ENCODE data around the gene SAP30BP. TPM values are rescaled to one million over a fixed set of nuclear protein-coding genes. Genes with fewer than 3 reads are reported as not detected.
A peak's percentile ranks its signal among the peaks of the same experiment; 100 is the strongest.

The SAP30BP gene
- total RNA-seq, 1 experiment from 2014 or later, result 149 TPM

DNA sequence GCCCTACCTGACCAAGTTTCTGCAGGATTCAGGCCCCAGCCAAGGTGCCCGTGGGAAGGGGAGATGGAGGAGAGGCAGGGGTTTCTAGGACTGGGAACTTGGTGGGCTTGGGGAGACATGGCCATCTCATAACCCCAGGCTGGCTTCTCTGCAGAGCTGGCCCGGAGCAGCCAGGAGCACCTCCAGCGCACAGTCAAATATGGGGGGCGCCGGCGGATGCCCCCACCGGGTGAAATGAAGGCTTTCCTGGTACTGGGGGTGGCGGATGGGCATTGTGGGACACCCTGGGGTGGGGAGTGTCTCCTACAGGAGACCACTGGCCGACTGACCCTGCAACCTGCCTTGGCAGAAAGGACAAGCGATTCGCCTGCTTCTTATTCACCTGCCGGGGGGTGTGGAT is 43.1 kb upstream of the SAP30BP start:
- RAD21 ChIA-PET (ENCODE audit: low non-redundant PET in 1 of 2, low total read pairs in 2 of 2, uncharacterized antibody in 2 of 2, unreplicated experiment in 2 of 2), result no interaction called here
- ATAC-seq (no peak), DNase-seq (ENCODE audit: low read depth, low spot score) (no peak)
- peaks cover 0 to 5% of the 10 kb centered on the region in 2 experiments; a peak in 1 of 4 replicates for H3K4me1 ChIP-seq (ENCODE audit: control insufficient read depth in 1 of 2, insufficient read depth in 2 of 2, low read length in 2 of 2)
- CTCF ChIA-PET, result interaction anchor here (1.0 to 6.9 kb wide), 4 partner anchors 9 to 126 kb away, joined by 3 to 63 read pairs (median 8); partner anchors contain the start of gene SMIM5
- no peak overlapping the region for H3K9ac ChIP-seq (ENCODE audit: low read length)
- BruUV-seq (replicated peaks), result TSS peak; percentile 3
- H3K27me3 ChIP-seq (ENCODE audit: insufficient read depth, low read length), result no peaks in the 10 kb centered on the region
- H3K36me3 ChIP-seq (ENCODE audit: control insufficient read depth in 1 of 2, insufficient read depth in 2 of 2, low read length in 2 of 2), result no peaks in the 10 kb centered on the region
- intact Hi-C loops (cut with micrococcal nuclease), result no loop called here
- no peaks in the 10 kb centered on the region for H3K9me2 ChIP-seq (ENCODE audit: insufficient read depth)
- H3K79me2 ChIP-seq (ENCODE audit: insufficient read depth, low read length), result no peaks in the 10 kb centered on the region
- H4K20me1 ChIP-seq (ENCODE audit: insufficient read depth), result no peaks in the 10 kb centered on the region
- H3K9me3 ChIP-seq (ENCODE audit: control insufficient read depth in 1 of 2, insufficient read depth in 1 of 2, low read depth in 1 of 2, low read length in 2 of 2), result no peaks in the 10 kb centered on the region
- H3K27ac ChIP-seq (ENCODE audit: low read depth, low read length), result no peak overlapping the region
- H3K4me3 ChIP-seq (replicated peaks in 1 of 2; ENCODE audit: low read depth in 1 of 2, low read length in 2 of 2), result no peak overlapping the region
- no peak overlapping the region for H3K4me2 ChIP-seq (ENCODE audit: low read length)
- POLR2A ChIA-PET, result no interaction called here
- no peak overlapping the region for H2AFZ ChIP-seq (ENCODE audit: low read depth, low read length, poor library complexity, severe bottlenecking)
- TF ChIP-seq POLR2AphosphoS5 (IDR thresholded peaks at IDR 0.05; ENCODE audit: low read depth, low read length), result peak; percentile 8; the same call in 1 of the 2 replicates
- TF ChIP-seq, protein P1, sequence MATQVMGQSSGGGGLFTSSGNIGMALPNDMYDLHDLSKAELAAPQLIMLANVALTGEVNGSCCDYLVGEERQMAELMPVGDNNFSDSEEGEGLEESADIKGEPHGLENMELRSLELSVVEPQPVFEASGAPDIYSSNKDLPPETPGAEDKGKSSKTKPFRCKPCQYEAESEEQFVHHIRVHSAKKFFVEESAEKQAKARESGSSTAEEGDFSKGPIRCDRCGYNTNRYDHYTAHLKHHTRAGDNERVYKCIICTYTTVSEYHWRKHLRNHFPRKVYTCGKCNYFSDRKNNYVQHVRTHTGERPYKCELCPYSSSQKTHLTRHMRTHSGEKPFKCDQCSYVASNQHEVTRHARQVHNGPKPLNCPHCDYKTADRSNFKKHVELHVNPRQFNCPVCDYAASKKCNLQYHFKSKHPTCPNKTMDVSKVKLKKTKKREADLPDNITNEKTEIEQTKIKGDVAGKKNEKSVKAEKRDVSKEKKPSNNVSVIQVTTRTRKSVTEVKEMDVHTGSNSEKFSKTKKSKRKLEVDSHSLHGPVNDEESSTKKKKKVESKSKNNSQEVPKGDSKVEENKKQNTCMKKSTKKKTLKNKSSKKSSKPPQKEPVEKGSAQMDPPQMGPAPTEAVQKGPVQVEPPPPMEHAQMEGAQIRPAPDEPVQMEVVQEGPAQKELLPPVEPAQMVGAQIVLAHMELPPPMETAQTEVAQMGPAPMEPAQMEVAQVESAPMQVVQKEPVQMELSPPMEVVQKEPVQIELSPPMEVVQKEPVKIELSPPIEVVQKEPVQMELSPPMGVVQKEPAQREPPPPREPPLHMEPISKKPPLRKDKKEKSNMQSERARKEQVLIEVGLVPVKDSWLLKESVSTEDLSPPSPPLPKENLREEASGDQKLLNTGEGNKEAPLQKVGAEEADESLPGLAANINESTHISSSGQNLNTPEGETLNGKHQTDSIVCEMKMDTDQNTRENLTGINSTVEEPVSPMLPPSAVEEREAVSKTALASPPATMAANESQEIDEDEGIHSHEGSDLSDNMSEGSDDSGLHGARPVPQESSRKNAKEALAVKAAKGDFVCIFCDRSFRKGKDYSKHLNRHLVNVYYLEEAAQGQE (IDR thresholded peaks at IDR 0.05; ENCODE audit: low read depth), result no peak

DNA sequence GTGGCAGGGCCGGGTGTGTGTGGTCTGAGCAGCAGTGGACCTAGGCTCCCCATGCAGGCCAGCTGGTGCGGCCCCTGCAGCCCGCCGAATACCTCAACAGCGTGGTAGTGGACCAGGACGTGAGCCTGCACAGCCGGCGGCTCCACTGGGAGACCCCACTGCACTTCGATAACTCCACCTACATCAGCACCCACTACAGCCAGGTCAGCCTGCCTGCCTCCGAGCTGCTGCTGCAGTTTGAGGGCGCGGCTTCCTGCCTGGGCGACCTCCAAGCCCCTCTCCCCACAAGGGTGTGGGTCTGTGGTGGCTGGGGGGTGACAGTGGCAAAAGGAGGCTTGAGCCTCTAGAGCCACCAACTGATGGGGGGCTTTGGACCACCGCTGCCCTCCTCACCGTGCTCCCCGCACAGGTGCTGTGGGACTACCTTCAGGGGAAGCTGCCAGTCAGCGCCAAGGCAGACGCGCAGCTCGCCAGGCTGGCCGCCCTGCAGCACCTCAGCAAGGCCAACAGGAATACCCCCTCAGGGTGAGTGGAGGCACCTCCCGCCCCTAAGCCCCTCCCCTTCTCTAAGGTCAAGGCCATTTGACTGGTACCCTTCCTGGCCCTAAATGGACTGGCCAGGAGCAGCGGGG is 42.3 kb upstream of the SAP30BP start:
- DNase-seq (ENCODE audit: low read depth, low spot score) (no peak), ATAC-seq (no peak)
- no peak overlapping the region for H2AFZ ChIP-seq (ENCODE audit: low read depth, low read length, poor library complexity, severe bottlenecking)
- ChIA-PET CTCF (interaction anchor here (0.8 to 6.9 kb wide), 6 partner anchors 8 to 138 kb away, joined by 3 to 63 read pairs (median 4); partner anchors contain the start of gene SMIM5), POLR2A (interaction anchor here (0.8 kb wide), 1 partner anchor 155 kb away, joined by 3 read pairs; a partner anchor contains a TSS), RAD21 (ENCODE audit: low non-redundant PET in 1 of 2, low total read pairs in 2 of 2, uncharacterized antibody in 2 of 2, unreplicated experiment in 2 of 2) (no interaction called here)
- H3K36me3 ChIP-seq (ENCODE audit: control insufficient read depth in 1 of 2, insufficient read depth in 2 of 2, low read length in 2 of 2), result no peaks in the 10 kb centered on the region
- no peaks in the 10 kb centered on the region for H3K27me3 ChIP-seq (ENCODE audit: insufficient read depth, low read length)
- peaks cover 0 to 3% of the 10 kb centered on the region in 2 experiments; a peak in 1 of 4 replicates for H3K4me1 ChIP-seq (ENCODE audit: control insufficient read depth in 1 of 2, insufficient read depth in 2 of 2, low read length in 2 of 2)
- TF ChIP-seq, protein P1 (IDR thresholded peaks at IDR 0.05; ENCODE audit: low read depth), result no peak
- TF ChIP-seq YY1 (IDR thresholded peaks at IDR 0.05; ENCODE audit: extremely low read depth, insufficient replicate concordance, low read depth, low read length) (no peak), FOSL1 (IDR thresholded peaks at IDR 0.05; ENCODE audit: low read depth) (no peak), POLR2A (IDR thresholded peaks at IDR 0.05; ENCODE audit: borderline replicate concordance, extremely low read depth, insufficient read depth, insufficient read length) (no peak), ZFX (IDR thresholded peaks at IDR 0.05) (no peak), EZH2 (IDR thresholded peaks at IDR 0.05) (no peak), CBX3 (IDR thresholded peaks at IDR 0.05; ENCODE audit: low read depth) (no peak), SRF (IDR thresholded peaks at IDR 0.05; ENCODE audit: low read depth) (no peak), SIN3A (IDR thresholded peaks at IDR 0.05; ENCODE audit: low read depth) (no peak)
- TF ChIP-seq, protein P2, sequence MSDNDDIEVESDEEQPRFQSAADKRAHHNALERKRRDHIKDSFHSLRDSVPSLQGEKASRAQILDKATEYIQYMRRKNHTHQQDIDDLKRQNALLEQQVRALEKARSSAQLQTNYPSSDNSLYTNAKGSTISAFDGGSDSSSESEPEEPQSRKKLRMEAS (IDR thresholded peaks at IDR 0.05), result no peak
- no peak overlapping the region; the same call in 1 of the 2 replicates for H3K27ac ChIP-seq (ENCODE audit: low read depth, low read length)
- H3K9ac ChIP-seq (ENCODE audit: low read length), result no peak overlapping the region
- no peaks in the 10 kb centered on the region for H3K79me2 ChIP-seq (ENCODE audit: insufficient read depth, low read length)
- H3K4me3 ChIP-seq (replicated peaks in 1 of 2; ENCODE audit: low read depth in 1 of 2, low read length in 2 of 2), result no peak overlapping the region
- intact Hi-C loops (cut with micrococcal nuclease), result no loop called here
- H3K9me2 ChIP-seq (ENCODE audit: insufficient read depth), result no peaks in the 10 kb centered on the region
- no TSS peak for BruUV-seq (replicated peaks)
- no peak overlapping the region for H3K4me2 ChIP-seq (ENCODE audit: low read length)
- no peaks in the 10 kb centered on the region for H3K9me3 ChIP-seq (ENCODE audit: control insufficient read depth in 1 of 2, insufficient read depth in 1 of 2, low read depth in 1 of 2, low read length in 2 of 2)
- H4K20me1 ChIP-seq (ENCODE audit: insufficient read depth), result no peaks in the 10 kb centered on the region
